Pons (tissue), 1 donor: Measurements from ENCODE around the gene CCM2L.
A peak's percentile ranks its signal among the peaks of the same experiment; 100 is the strongest.

Experiments
- DNase-seq: peaks from one replicate; pipeline ENCODE4 v3.0.0-alpha.2; 2016; ENCODE audit warnings: low spot score

The CCM2L gene

DNA sequence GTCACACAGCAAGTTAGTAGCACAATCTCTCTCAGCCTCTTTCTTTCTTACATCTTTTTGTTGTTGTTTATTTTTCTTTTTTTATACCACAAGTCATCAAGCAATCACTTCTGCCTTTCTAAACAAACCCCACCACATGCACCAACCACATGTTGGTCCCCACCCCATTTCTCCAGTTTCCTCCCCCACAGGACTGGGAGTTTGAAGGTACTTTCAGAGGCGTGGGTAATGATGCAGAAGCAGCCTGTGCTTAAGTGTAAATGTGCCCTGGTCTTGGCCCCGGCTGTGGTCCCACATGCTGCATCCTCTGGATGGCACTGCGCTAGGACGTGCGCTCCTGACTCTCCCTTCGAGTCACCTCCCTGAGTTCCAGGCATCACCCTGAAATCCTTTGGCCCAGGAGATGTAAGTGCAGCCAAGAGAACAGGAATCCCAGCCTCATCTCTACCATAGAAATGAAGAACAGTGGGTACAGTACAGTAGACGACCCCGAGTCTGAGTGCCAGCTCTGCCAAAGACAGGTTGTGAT is 47.5 kb downstream of the CCM2L start:
- DNase-seq = no peak

DNA sequence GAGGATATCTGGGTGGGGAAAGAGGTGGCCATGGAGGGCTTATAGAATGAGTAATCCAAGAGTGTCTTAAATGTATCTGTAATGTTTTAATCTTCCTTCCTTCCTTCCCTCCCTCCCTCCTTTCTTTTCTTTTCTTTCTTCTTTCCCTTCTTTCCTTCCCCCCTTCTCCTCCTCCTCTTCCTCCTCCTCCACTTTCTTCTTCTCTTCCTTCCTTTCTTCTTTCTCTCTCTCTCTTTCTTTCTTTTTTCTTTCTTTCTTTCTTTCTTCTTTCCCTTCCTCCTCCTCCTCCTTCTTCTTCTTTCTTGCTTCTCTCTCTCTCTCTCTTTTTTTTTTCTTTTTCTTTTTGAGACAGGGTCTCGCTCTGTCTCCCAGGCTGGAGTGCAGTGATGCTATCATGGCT is 49.0 kb downstream of the CCM2L start:
- DNase-seq = no peak

DNA sequence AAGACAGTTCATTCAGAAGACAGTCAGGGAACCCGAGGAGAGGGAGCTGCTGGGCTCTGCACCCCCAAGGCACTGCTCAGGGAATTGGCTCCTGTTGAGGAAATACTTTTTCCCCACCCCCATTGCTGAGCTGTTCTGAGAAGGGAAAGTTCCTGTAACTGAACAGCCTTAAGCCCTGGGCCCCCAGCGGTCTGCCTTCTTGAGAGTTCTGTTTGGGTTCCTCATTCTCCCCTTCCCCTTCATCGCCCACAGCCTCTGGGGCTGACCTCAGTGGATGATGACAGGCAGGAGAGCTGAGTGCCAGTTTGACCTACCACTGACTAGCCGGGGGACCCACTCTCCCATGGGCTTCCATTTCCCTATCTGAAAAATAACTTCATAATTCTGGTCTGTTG is 52.5 kb downstream of the CCM2L start:
- DNase-seq = peak; percentile 86

DNA sequence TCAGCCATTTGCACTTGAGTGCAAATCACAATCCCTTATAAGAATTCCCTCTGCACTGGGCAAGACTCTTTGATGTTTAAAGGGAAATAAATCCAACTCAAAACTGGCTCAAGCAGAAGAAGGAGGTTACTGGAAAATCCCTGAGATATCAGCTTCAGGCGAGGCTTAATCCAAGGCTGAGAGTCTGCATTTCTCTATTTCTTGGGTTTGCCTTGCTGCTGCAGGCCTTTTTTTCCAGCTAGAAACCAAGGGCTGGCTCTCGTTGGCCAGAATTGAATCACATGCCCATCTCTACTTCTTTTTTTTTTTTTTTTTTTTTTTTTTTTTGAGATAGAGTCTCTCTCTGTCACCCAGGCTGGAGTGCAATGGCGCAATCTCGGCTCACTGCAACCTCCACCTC is 53.5 kb downstream of the CCM2L start:
- no peak for DNase-seq

DNA sequence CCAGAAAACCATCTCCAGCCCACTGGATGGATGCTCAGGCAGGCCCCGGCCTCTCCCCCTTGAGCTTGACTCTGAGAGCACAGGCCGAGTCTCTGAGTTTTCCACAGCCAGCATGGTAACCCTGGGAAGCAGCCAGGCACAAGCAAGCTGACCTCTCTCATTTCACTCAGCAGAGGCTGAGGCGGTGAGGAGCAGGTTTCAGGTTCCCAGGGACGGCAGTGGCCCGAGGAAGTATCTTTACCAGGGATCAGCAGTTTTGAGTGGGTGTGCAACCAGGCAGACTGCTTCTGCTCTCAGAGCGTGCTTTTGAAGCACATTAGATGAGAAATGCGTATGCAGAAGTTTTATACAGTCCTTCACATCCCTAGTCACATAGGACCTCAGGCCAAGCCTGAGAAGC is 54.4 kb downstream of the CCM2L start:
- DNase-seq = no peak

DNA sequence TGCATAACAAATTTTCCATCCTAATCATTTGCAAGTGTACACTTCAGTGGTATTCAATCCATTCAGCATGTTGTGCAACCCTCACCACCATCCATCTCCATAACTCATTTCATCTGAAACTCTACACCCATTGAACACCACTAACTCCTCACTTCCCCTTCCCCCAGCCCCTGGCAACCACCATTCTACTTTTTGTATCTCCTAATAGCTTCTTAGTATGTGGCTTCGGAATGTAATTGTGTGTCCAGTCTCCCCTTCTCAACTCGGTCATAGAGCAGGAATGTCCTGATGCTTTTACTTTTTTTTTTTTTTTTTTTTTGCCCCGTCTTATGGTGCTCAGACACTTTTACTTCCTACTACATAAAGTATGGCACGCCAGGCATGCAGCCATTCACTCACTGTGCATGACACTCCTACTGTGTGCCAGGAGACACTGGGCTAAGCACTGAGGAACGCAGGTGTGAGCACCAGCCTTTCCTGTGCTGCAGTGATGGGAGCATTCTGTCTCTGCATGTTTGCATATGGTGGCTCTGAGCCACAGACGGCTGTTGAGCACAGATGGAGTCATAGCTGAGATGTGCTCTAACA is 57.1 kb downstream of the CCM2L start:
- DNase-seq = no peak

DNA sequence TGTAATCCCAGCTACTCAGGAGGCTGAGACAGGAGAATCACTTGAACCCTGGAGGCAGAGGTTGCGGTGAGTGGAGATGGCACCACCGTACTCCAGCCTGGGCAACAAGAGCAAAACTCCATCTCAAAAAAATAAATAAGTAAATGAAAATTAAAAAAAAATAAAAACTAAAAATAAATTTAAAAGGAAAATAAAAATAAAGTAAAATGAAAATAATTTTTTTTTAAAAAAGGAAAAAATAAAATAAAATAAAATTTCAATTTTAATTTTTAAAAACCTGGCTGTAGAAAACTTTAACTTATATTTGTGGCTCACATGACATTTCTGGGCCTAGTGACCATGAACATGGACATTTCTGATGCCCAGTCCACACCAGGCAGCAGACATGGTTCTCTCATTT is 57.9 kb downstream of the CCM2L start:
- DNase-seq = no peak

DNA sequence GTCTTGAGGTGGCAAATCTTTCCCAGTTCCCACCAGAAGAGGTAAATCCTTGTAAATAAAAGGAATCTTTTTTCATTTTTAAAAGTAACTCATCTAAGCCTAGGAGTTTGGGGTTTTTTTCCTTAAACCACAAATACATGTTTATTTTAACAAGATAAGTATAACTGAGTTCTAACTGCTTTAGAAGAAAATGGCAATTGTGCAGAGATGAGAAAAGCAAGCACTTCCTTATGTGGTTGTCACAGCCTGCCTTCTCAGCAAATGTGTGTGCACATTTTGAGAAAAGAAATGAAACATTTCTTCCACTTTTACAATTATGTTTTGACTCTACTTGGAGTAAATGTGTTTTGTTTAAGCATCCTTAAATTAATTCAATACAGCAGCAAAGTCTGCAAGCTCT is 59.5 kb downstream of the CCM2L start:
- no peak for DNase-seq

DNA sequence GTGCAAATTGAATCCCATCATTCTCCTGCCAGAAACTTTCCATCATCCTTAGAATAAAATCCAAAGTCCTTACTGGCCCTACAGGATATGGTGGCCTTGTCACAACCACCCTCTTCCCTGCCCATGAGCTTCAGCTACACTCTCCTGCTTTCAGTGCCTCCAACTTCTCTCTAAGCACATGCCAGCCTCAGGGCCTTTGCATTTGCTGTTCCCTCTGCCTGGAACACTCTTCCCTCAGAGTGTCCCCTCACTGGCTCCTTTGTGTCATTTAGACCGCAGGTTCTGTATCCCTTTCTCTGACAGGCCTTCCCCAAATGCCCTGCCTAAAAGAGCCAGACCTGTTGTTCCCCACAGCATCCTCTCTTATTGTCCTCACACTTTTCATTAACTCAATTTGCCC is 60.0 kb downstream of the CCM2L start:
- no peak for DNase-seq

DNA sequence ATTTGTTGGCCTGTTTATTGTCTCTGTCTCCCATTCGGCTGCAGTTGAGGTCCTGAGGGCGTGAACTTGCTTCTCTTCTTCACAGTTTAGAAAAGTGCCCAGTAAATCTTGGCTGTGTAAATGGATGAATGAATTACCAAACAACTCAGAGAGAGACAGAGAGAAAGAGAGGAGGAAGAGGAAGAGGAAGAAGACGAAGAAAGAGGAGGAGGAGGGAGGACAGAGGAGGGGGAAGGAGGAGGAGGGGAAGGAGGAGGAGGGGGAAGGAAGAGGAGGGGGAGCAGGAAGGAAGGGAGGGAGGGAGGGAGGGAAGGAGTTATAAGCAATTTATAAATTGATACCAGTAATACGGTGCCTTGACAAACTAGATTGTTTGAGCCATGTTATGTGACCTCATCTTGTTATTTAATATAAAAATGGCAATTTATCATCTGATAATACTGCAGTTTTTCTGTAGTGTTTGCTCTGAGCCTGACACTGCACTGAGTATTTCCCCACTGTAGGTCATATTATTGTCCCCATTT is 60.5 kb downstream of the CCM2L start:
- no peak for DNase-seq

DNA sequence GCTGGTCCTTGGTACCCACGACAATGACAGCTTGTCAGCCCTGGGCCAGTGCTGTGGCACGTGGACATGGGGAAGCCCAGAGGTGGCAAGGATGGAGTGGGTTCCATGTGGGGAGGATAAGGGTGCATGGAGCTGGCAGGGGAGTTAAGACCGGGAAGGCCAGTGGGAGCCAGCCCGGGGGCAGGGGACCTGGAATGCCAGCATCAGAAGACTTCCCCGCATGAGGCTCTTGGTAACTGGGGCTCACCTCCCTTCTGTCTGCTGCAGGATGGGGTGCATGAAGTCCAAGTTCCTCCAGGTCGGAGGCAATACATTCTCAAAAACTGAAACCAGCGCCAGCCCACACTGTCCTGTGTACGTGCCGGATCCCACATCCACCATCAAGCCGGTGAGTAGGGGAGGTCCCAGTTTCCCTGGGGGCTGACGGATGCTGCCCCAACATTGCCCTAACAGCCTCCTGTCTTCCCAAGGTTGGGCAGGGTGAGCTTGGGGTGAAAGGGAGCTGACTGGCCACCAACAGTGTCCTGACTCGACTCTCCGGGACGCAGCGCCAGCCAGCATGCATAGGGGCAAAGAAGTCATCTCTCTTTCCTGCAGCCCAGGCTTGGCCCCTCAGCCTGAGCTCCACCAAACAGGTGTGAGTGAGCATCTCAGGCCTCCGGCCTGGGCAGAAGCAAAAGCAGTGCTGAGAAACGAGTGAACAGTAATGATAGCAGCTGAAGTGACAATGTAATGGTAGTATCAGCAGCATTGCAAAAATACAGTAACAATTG is 61.3 kb downstream of the CCM2L start:
- no peak for DNase-seq

DNA sequence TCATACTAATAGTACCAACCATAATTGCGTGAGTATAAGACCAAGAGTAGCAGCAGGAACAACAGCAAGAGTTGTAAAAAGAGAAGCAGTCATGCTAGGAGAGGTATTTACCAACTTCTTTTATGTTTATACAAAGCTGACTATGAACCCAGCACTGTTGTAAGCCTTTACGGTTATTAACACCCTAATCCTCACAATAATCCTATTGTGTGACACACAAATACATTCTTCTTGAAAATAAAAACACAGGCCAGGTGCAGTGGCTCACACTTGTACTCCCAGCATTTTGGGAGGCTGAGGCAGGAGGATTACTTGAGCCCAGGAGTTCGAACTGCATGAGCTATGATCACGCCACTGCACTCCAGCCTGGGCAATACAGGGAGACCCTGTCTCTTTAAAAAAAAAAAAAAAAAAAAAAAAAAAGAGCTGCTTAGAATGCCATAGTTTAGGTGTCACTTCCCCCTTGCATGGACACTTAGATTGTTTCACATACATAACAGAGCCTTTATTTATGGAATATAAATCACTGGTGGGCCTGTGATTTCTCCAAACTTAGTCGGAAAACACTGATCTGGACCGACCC is 62.0 kb downstream of the CCM2L start:
- no peak for DNase-seq

DNA sequence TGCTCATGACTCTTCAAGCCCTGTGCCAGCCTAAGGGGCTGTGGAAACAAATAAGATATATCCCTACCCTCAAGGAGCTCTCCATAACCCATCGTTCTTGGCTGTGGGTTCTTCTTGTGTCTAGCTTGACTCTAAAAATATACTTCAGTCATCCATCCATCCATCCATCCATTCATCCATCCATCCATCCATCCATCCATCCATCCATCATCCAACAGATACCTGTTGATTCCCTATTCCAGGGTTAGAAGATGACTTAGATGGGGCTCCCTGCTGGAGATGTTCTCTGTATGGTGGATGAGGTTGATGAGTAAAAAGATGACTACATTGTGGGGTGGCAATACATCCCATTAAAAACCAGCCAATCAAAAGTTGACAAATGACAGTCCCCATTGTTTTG is 65.3 kb downstream of the CCM2L start:
- DNase-seq = no peak

DNA sequence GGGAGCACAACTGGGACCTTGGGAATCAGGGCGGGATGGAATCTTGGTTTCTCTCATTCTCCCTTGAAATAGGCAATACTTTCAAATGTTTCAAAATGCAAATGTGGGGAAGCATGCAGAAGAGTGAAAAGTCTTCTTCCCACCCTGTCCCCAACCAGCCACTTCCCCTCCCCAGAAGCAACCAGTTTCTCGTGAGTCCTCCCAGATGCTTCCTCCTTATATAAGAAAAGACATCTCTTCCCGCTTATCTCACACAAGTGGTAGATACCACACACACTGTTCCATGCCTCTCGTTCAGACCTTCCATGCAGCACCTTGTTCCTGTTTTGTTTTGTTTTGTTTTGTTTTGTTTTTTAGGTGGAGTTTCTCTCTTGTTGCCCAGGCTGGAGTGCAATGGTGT is 67.0 kb downstream of the CCM2L start:
- DNase-seq = peak; percentile 50

DNA sequence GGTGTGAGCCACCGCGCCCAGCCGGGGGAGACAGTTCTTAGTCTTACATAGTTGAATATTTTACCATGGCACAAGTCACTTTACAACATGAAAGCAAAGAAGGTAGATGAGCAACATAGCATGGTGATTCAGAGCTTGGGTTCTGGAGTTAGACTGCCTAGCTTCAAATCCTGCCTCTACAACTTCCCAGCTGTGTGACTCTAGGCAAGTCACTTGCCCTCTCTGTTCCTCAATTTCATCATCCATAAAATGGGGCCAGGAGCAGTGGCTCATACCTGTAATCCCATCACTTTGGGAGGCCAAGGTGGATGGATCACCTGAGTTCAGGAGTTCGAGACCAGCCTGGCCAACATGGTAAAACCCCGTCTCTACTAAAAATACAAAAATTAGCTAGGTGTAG is 68.1 kb downstream of the CCM2L start:
- no peak for DNase-seq

DNA sequence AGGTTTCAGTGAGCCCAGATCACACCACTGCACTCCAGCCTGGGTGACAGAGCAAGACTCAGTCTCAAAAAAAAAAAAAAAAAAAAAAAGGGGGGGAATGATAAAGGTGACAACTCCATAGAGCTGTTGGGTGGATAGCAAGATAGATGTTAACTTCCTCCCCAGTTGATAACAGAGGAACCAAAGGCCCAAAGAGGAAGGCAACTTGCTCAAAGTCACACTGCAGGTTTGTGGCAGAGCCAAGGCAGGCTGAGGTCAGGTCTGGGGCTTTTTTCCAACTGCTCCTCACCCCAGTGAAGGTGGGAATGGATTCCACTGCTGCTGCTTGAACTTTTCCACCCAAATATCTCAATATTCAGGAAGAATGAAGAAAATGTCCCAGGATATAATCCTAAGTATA is 68.6 kb downstream of the CCM2L start:
- DNase-seq = peak; percentile 44

DNA sequence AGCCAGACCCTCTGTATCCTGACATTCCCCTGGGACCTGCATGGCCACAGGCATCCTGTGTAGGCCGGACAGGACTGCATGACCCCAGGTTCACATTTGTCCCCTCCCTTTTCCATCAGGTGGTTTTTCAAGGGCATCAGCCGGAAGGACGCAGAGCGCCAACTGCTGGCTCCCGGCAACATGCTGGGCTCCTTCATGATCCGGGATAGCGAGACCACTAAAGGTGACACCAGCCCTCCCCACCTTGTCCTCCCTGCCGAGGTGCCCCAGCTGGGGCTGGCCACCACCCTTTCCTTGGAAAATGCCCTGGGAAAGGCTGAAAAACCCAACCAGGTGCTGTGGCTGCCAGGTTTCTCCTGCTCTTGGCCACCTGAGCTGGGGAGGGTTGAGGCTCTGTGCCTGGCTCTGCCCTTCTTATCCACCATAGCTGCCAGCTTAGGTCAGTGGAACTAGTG is 69.4 kb downstream of the CCM2L start:
- no peak for DNase-seq

DNA sequence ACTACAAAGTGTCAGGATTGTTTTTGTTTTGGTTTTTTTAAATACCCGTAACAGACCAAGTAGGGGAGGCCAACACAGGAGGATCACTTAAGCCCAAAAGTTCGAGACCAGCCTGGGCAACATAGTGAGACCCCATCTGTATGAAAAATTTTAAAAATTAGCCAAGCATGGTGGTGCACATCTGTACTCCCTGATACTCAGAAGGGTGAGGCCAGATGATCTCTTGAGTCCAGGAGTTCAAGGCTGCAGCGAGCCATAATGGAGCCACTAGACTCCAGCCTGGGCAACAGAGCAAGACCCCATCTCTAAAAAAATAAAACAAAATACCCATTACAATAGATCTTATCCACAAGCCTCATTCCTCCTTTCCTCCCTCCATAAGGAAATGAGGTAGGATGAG is 70.5 kb downstream of the CCM2L start:
- no peak for DNase-seq
